Measurements from ENCODE around the gene WDR75. TPM values are rescaled to one million over a fixed set of nuclear protein-coding genes. Genes with fewer than 3 reads are reported as not detected.

Gene WDR75
- total RNA-seq, 1 experiment from 2014 or later: 18.5 TPM

DNA sequence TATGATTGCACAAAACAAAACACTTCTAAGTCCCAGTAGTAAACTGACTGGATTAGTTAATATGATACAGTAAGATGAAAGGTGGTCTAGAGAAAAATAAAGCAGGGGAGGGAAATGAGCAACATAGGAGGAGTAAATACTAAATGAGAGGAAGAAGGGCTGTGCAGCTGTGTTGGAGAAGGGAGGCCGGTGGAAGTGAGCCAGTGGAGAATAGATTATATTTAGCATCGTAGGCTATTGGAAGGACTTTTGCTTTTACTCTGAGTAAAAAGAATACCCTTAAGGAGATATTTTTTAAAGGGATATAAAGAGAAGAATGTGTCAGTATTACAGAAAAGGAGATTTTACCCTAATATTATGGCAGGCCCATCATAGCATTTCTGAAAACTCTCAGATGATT lies 12.7 kb downstream of the WDR75 start:
- Histone ChIP-seq H3K9me2 (ENCODE audit: insufficient read depth) (no peaks in the 10 kb centered on the region), H2AFZ (no peak overlapping the region), H3K79me2 (ENCODE audit: low read depth) (no peaks in the 10 kb centered on the region), H3K27ac (no peak overlapping the region), H3K9me3 (ENCODE audit: insufficient read depth, low read depth) (no peaks in the 10 kb centered on the region), H3K36me3 (ENCODE audit: low read depth) (peaks cover 23% of the 10 kb centered on the region), H3K4me1 (replicated peaks; ENCODE audit: insufficient read depth) (no peaks in the 10 kb centered on the region), H3K4me2 (no peak overlapping the region), H4K20me1 (ENCODE audit: insufficient read depth) (no peaks in the 10 kb centered on the region), H3F3A (ENCODE audit: insufficient read depth, low read depth) (no peaks in the 10 kb centered on the region), H3K27me3 (ENCODE audit: insufficient read depth, low read depth) (no peaks in the 10 kb centered on the region), H3K4me3 (no peak overlapping the region)
- no TSS peak for BruUV-seq (replicated peaks)
- TF ChIP-seq EZH2 (IDR thresholded peaks at IDR 0.05; ENCODE audit: low read depth) (no peak), CTCF (conservative IDR thresholded peaks at IDR 0.05) (no peak)
- intact Hi-C loops (cut with micrococcal nuclease; ENCODE audit: unreplicated experiment): no loop called here
- no peak for DNase-seq
- ChIA-PET CTCF (no interaction called here), POLR2A (ENCODE audit: unreplicated experiment) (no interaction called here)

GRCh38 chr2:189465076-189465475 lies 23.8 kb downstream of the WDR75 start:
- ChIA-PET POLR2A (ENCODE audit: unreplicated experiment) (interaction anchor here (0.5 kb wide), 1 partner anchor 90 kb away, joined by 43 read pairs; no protein-coding TSS in a partner anchor), CTCF (no interaction called here)
- BruUV-seq (replicated peaks): no TSS peak
- Histone ChIP-seq H3K27me3 (ENCODE audit: insufficient read depth, low read depth) (no peaks in the 10 kb centered on the region), H3K4me1 (replicated peaks; ENCODE audit: insufficient read depth) (no peaks in the 10 kb centered on the region), H3K9me2 (ENCODE audit: insufficient read depth) (no peaks in the 10 kb centered on the region), H3K9me3 (ENCODE audit: insufficient read depth, low read depth) (no peaks in the 10 kb centered on the region), H2AFZ (no peak overlapping the region), H3K79me2 (ENCODE audit: low read depth) (no peaks in the 10 kb centered on the region), H3K36me3 (ENCODE audit: low read depth) (peaks cover 18% of the 10 kb centered on the region; the same call in 1 of the 2 replicates), H4K20me1 (ENCODE audit: insufficient read depth) (no peaks in the 10 kb centered on the region), H3F3A (ENCODE audit: insufficient read depth, low read depth) (no peaks in the 10 kb centered on the region; the same call in 1 of the 2 replicates), H3K27ac (no peak overlapping the region), H3K4me3 (no peak overlapping the region), H3K4me2 (no peak overlapping the region)
- intact Hi-C loops (cut with micrococcal nuclease; ENCODE audit: unreplicated experiment): loop anchor here (5.0 kb wide), 1 partner anchor 607 kb away; no protein-coding TSS in a partner anchor
- no peak for TF ChIP-seq EZH2 (IDR thresholded peaks at IDR 0.05; ENCODE audit: low read depth)
- DNase-seq: no peak

- intact Hi-C loops (cut with micrococcal nuclease; ENCODE audit: unreplicated experiment): loop anchor here (5.0 kb wide), 1 partner anchor 607 kb away; no protein-coding TSS in a partner anchor
- H3K4me3 ChIP-seq: no peak overlapping the region
- no peaks in the 10 kb centered on the region; the same call in 1 of the 2 replicates for H3F3A ChIP-seq (ENCODE audit: insufficient read depth, low read depth)
- no TSS peak for BruUV-seq (replicated peaks)
- no peak overlapping the region for H3K27ac ChIP-seq
- no peak for TF ChIP-seq EZH2 (IDR thresholded peaks at IDR 0.05; ENCODE audit: low read depth)
- TF ChIP-seq CTCF (conservative IDR thresholded peaks at IDR 0.05): no peak
- H3K27me3 ChIP-seq (ENCODE audit: insufficient read depth, low read depth): no peaks in the 10 kb centered on the region
- H3K9me3 ChIP-seq (ENCODE audit: insufficient read depth, low read depth): no peaks in the 10 kb centered on the region
- no peaks in the 10 kb centered on the region for H3K79me2 ChIP-seq (ENCODE audit: low read depth)
- ChIA-PET CTCF (no interaction called here), POLR2A (ENCODE audit: unreplicated experiment) (no interaction called here)
- no peak overlapping the region for H3K4me2 ChIP-seq
- peaks cover 18% of the 10 kb centered on the region; the same call in 1 of the 2 replicates for H3K36me3 ChIP-seq (ENCODE audit: low read depth)
- no peaks in the 10 kb centered on the region for H3K9me2 ChIP-seq (ENCODE audit: insufficient read depth)
- DNase-seq: no peak
- no peaks in the 10 kb centered on the region for H3K4me1 ChIP-seq (replicated peaks; ENCODE audit: insufficient read depth)
- H4K20me1 ChIP-seq (ENCODE audit: insufficient read depth): no peaks in the 10 kb centered on the region
- no peak overlapping the region for H2AFZ ChIP-seq
Observed at GRCh38 chr2:189465478-189465877, 24.2 kb downstream of the WDR75 start.

DNA sequence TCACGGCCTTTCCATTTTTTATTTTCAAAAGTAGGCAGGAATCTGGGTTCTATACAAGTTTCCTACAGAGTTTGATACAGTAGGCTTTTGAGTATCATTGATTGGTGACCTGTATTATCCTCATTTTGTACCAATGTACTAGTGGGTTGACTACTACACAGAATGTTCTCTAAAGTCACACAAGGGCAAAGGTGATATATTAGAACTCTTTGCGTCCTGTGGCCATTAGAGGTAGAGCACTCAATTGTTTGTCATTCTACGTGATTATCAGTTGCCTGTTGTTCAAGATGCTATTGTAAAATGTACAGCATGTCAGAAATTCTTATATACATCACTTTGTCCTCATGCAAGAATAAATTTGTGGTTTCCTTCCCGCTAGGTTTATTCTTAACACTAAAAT lies 24.8 kb downstream of the WDR75 start:
- POLR2A ChIA-PET (ENCODE audit: unreplicated experiment): no interaction called here
- Histone ChIP-seq H3K4me3 (no peak overlapping the region), H3F3A (ENCODE audit: insufficient read depth, low read depth) (no peaks in the 10 kb centered on the region; the same call in 1 of the 2 replicates), H3K9me2 (ENCODE audit: insufficient read depth) (no peaks in the 10 kb centered on the region), H3K27me3 (ENCODE audit: insufficient read depth, low read depth) (no peaks in the 10 kb centered on the region), H3K4me1 (replicated peaks; ENCODE audit: insufficient read depth) (no peaks in the 10 kb centered on the region), H3K9me3 (ENCODE audit: insufficient read depth, low read depth) (no peaks in the 10 kb centered on the region), H2AFZ (no peak overlapping the region), H3K4me2 (no peak overlapping the region), H3K36me3 (ENCODE audit: low read depth) (peaks cover 13% of the 10 kb centered on the region), H3K27ac (no peak overlapping the region), H3K79me2 (ENCODE audit: low read depth) (no peaks in the 10 kb centered on the region), H4K20me1 (ENCODE audit: insufficient read depth) (no peaks in the 10 kb centered on the region)
- CTCF ChIA-PET: no interaction called here
- no peak for DNase-seq
- intact Hi-C loops (cut with micrococcal nuclease; ENCODE audit: unreplicated experiment): loop anchor here (1.0 to 5.0 kb wide), 3 partner anchors 169 to 606 kb away; no protein-coding TSS in a partner anchor
- no peak for TF ChIP-seq EZH2 (IDR thresholded peaks at IDR 0.05; ENCODE audit: low read depth)
- TF ChIP-seq CTCF (conservative IDR thresholded peaks at IDR 0.05): no peak
- no TSS peak for BruUV-seq (replicated peaks)
